ENCODE results near the gene MTOR. TPM values are rescaled to one million over a fixed set of nuclear protein-coding genes. Genes with fewer than 3 reads are reported as not detected.
A peak's percentile ranks its signal among the peaks of the same experiment; 100 is the strongest.
"Not testable (repeated sequence)": the region's sequence is repeated elsewhere in the genome, so short reads cannot be mapped to it uniquely, and the experiment has no call there.

Gene MTOR
- total RNA-seq, 1 donor from 2014 or later: 25.1 TPM

DNA sequence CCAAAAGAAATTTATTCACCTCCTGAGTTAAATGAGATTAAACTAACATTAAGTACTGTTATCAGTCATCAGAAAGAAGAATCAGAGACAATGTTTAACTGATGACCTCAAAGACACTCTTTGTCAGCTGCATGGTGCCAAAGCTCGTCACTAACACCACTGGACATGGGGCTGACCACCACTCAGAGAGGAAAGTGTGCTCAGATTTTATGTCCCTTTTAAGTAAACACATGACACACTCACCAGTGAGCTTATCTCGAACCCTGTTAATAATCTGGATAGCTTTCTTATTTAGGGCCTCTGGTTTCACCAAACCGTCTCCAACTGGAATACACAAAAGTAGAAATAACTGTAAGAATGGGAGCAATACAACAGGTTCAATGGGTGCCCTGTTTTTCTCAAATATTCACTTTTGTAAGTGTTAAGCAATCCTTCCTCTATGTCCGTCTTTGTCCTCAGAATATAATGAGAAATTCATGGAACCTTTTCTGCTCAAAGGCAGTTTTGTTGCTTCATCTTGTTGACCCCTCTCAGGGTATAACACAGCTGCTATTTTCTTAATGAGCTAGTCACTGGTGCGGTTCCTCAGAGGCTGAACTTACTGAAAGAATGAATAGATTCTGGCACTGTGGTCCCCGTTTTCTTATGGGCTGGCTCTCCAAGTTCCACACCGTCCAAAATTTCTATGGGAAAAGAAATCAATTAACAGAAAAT, 153.1 kb downstream of the MTOR start:
- no peaks in the 10 kb centered on the region for H3K4me1 ChIP-seq (ENCODE audit: control insufficient read depth in 3 of 3, insufficient read depth in 3 of 3, low read length in 3 of 3)
- H3K9me3 ChIP-seq (ENCODE audit: control insufficient read depth in 3 of 3, low read length in 3 of 3): no peaks in the 10 kb centered on the region
- H3K36me3 ChIP-seq (ENCODE audit: control insufficient read depth in 3 of 3, insufficient read depth in 3 of 3, low read length in 3 of 3): peaks cover 47 to 64% (median 59%) of the 10 kb centered on the region in 3 donors

GRCh38 chr1:11107599-11107998, 154.8 kb downstream of the MTOR start:
- Histone ChIP-seq H3K4me1 (ENCODE audit: control insufficient read depth in 3 of 3, insufficient read depth in 3 of 3, low read length in 3 of 3) (no peaks in the 10 kb centered on the region), H3K27me3 (ENCODE audit: control insufficient read depth in 3 of 3, insufficient read depth in 3 of 3, low read length in 3 of 3) (no peaks in the 10 kb centered on the region), H3K4me3 (ENCODE audit: low read length in 3 of 3) (no peak overlapping the region), H3K36me3 (ENCODE audit: control insufficient read depth in 3 of 3, insufficient read depth in 3 of 3, low read length in 3 of 3) (peaks cover 38 to 49% (median 44%) of the 10 kb centered on the region in 3 donors), H3K9me3 (ENCODE audit: control insufficient read depth in 3 of 3, low read length in 3 of 3) (no peaks in the 10 kb centered on the region), H3K9ac (ENCODE audit: low read depth in 1 of 3, low read length in 3 of 3) (no peak overlapping the region), H3K27ac (ENCODE audit: low read depth, low read length) (no peak overlapping the region)

More for the DNA sequence above, 153.1 kb downstream of the MTOR start:
- H3K4me3 ChIP-seq (ENCODE audit: low read length in 3 of 3): no peak overlapping the region
- H3K27me3 ChIP-seq (ENCODE audit: control insufficient read depth in 3 of 3, insufficient read depth in 3 of 3, low read length in 3 of 3): no peaks in the 10 kb centered on the region
- no peak overlapping the region for H3K9ac ChIP-seq (ENCODE audit: low read depth in 1 of 3, low read length in 3 of 3)
- H3K27ac ChIP-seq (ENCODE audit: low read depth, low read length): no peak overlapping the region

DNA sequence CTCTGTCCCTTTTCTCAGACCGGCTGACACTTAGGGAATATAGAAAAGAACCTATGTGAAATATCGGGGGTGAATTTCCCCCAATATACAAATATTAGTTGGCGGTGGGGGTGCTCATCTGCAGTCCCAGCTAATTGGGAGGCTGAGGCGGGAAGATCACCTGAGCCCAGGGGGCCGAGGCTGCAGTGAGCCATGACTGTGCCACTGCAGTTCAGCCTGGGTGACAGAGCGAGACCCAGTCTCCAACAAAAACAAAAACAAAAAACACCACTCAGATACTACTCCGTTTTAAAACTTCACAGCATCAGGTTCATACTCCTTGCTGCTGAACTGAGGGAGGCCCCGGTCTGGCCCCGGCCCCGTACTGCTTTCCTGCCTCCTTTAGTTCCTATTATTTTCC, 156.8 kb downstream of the MTOR start:
- H3K36me3 ChIP-seq (ENCODE audit: control insufficient read depth in 3 of 3, insufficient read depth in 3 of 3, low read length in 3 of 3): peaks cover 27 to 35% (median 31%) of the 10 kb centered on the region in 3 donors
- H3K9ac ChIP-seq (ENCODE audit: low read depth in 1 of 3, low read length in 3 of 3): no peak overlapping the region
- H3K4me1 ChIP-seq (ENCODE audit: control insufficient read depth in 3 of 3, insufficient read depth in 3 of 3, low read length in 3 of 3): no peaks in the 10 kb centered on the region
- no peaks in the 10 kb centered on the region for H3K9me3 ChIP-seq (ENCODE audit: control insufficient read depth in 3 of 3, low read length in 3 of 3)
- H3K27ac ChIP-seq (ENCODE audit: low read depth, low read length): no peak overlapping the region
- no peaks in the 10 kb centered on the region for H3K27me3 ChIP-seq (ENCODE audit: control insufficient read depth in 3 of 3, insufficient read depth in 3 of 3, low read length in 3 of 3)
- no peak overlapping the region for H3K4me3 ChIP-seq (ENCODE audit: low read length in 3 of 3)

GRCh38 chr1:11101347-11101746, 161.0 kb downstream of the MTOR start:
- H3K27me3 ChIP-seq (ENCODE audit: control insufficient read depth in 3 of 3, insufficient read depth in 3 of 3, low read length in 3 of 3): no peaks in the 10 kb centered on the region
- H3K36me3 ChIP-seq (ENCODE audit: control insufficient read depth in 3 of 3, insufficient read depth in 3 of 3, low read length in 3 of 3): peaks cover 12 to 15% (median 14%) of the 10 kb centered on the region in 3 donors
- peaks cover 7 to 16% (median 16%) of the 10 kb centered on the region in 3 donors for H3K4me1 ChIP-seq (ENCODE audit: control insufficient read depth in 3 of 3, insufficient read depth in 3 of 3, low read length in 3 of 3)
- H3K9ac ChIP-seq (ENCODE audit: low read depth in 1 of 3, low read length in 3 of 3): no peak overlapping the region
- no peaks in the 10 kb centered on the region for H3K9me3 ChIP-seq (ENCODE audit: control insufficient read depth in 3 of 3, low read length in 3 of 3)
- H3K27ac ChIP-seq (ENCODE audit: low read depth, low read length): no peak overlapping the region
- no peak overlapping the region for H3K4me3 ChIP-seq (ENCODE audit: low read length in 3 of 3)

DNA sequence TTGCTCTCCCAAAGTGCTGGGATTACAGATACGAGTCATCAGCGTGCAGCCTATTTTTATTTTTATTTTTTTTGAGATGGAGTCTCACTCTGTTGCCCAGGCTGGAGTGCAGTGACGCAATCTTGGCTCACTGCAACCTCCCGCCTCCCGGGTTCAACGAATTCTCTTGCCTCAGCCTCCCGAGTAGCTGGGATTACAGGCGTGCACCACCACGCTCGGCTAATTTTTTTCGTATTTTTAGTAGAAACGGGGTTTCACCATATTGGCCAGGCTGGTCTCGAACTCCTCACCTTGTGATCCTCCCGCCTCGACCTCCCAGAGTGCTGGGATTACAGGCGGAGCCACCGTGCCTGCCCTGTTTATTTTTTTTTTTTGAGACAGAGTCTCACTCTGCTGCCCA, 161.5 kb downstream of the MTOR start:
- not testable (repeated sequence) for H3K27ac ChIP-seq (ENCODE audit: low read depth, low read length); H3K27me3 ChIP-seq (ENCODE audit: control insufficient read depth in 3 of 3, insufficient read depth in 3 of 3, low read length in 3 of 3); H3K4me3 ChIP-seq (ENCODE audit: low read length in 3 of 3); H3K9me3 ChIP-seq (ENCODE audit: control insufficient read depth in 3 of 3, low read length in 3 of 3); H3K9ac ChIP-seq (ENCODE audit: low read depth in 1 of 3, low read length in 3 of 3)
- peaks cover 7 to 16% (median 16%) of the 10 kb centered on the region in 3 donors for H3K4me1 ChIP-seq (ENCODE audit: control insufficient read depth in 3 of 3, insufficient read depth in 3 of 3, low read length in 3 of 3)
- H3K36me3 ChIP-seq (ENCODE audit: control insufficient read depth in 3 of 3, insufficient read depth in 3 of 3, low read length in 3 of 3): peaks cover 12 to 14% (median 13%) of the 10 kb centered on the region in 3 donors

DNA sequence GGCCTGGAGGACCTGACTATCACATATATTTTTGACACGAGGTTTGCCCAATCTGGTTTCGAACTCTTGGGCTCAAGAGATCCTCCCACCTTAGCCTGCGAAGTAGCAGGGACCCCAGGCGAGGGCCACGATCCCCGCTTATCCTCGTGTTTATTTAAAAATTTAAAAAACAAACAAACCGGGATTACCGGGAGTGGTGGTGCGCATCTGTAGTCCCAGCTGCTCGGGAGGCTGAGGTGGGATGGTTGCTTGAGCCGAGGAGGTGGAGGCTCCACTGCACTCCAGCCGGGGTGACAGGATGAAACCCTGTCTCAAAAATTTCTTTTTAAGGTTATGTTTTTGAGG, 162.2 kb downstream of the MTOR start:
- Histone ChIP-seq H3K9ac (ENCODE audit: low read depth in 1 of 3, low read length in 3 of 3) (peak overlapping the region; percentile 92 to 95 (median 94)), H3K9me3 (ENCODE audit: control insufficient read depth in 3 of 3, low read length in 3 of 3) (no peaks in the 10 kb centered on the region), H3K36me3 (ENCODE audit: control insufficient read depth in 3 of 3, insufficient read depth in 3 of 3, low read length in 3 of 3) (peaks cover 14 to 16% (median 15%) of the 10 kb centered on the region in 3 donors), H3K27ac (ENCODE audit: low read depth, low read length) (peak overlapping the region; percentile 71), H3K4me3 (ENCODE audit: low read length in 3 of 3) (peak overlapping the region; percentile 88 to 97 (median 93)), H3K27me3 (ENCODE audit: control insufficient read depth in 3 of 3, insufficient read depth in 3 of 3, low read length in 3 of 3) (no peaks in the 10 kb centered on the region), H3K4me1 (ENCODE audit: control insufficient read depth in 3 of 3, insufficient read depth in 3 of 3, low read length in 3 of 3) (peaks cover 7 to 16% (median 16%) of the 10 kb centered on the region in 3 donors)

DNA sequence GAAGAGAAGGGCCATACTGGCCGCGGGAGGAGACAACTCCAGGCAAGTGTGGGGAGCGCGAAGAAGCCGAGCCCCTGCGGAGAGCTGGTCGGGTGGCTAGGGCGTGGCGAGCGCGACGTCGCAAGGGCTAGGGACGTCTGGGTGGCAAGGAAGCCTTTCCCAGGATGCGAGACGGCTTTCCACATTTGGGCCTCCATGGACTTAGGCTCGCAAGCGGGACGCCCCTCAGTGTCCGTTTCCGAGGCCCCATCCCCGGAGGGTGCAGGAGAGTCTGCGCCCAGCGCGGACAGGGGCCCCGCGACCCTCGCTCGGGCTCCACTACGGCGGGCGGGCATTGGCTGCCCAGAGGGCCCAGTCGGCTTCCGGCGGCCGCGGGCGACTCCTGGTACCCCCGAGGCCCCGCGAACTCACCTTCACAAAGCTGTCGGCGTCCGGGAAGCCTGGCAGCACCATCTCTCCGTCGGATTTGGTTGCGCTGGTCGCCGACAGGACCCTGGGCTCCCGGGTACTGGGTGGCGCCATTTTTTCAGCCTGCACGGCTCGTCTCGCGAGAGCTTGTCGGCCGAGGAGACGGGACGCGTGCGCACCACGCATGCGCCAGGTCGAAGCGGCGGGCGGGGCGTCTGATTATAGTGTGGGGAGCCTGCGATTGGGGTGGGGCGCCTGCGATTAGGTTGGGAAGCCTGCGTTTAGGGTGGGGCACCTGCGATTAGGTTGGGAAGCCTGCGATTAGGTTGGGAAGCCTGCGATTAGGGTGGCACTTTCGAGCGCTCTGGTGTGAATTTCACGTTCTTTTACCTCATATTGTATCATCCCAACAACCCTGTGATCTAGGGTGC, 162.8 kb downstream of the MTOR start, which contains the start of gene EXOSC10:
Gene EXOSC10, minus strand, starts transcription at position 560 of the 839 bp plus-strand sequence. Its CDS starts 38 bp downstream, at position 522.
- Histone ChIP-seq H3K9me3 (ENCODE audit: control insufficient read depth in 3 of 3, low read length in 3 of 3) (no peaks in the 10 kb centered on the region), H3K27ac (ENCODE audit: low read depth, low read length) (peak within 1 kb of the TSS; percentile 71), H3K4me3 (ENCODE audit: low read length in 3 of 3) (peak within 1 kb of the TSS; percentile 88 to 97 (median 93)), H3K4me1 (ENCODE audit: control insufficient read depth in 3 of 3, insufficient read depth in 3 of 3, low read length in 3 of 3) (peaks cover 7 to 16% (median 16%) of the 10 kb centered on the region in 3 donors), H3K27me3 (ENCODE audit: control insufficient read depth in 3 of 3, insufficient read depth in 3 of 3, low read length in 3 of 3) (no peaks in the 10 kb centered on the region), H3K9ac (ENCODE audit: low read depth in 1 of 3, low read length in 3 of 3) (peak within 1 kb of the TSS; percentile 92 to 95 (median 94)), H3K36me3 (ENCODE audit: control insufficient read depth in 3 of 3, insufficient read depth in 3 of 3, low read length in 3 of 3) (peaks cover 15 to 18% (median 16%) of the 10 kb centered on the region in 3 donors)

GRCh38 chr1:11098931-11099309, 163.4 kb downstream of the MTOR start:
- H3K4me3 ChIP-seq (ENCODE audit: low read length in 3 of 3): peak overlapping the region; percentile 88 to 97 (median 93)
- no peak overlapping the region for H3K27ac ChIP-seq (ENCODE audit: low read depth, low read length)
- peak overlapping the region; percentile 92 to 95 (median 94) for H3K9ac ChIP-seq (ENCODE audit: low read depth in 1 of 3, low read length in 3 of 3)
- H3K27me3 ChIP-seq (ENCODE audit: control insufficient read depth in 3 of 3, insufficient read depth in 3 of 3, low read length in 3 of 3): no peaks in the 10 kb centered on the region
- H3K36me3 ChIP-seq (ENCODE audit: control insufficient read depth in 3 of 3, insufficient read depth in 3 of 3, low read length in 3 of 3): peaks cover 17 to 23% (median 20%) of the 10 kb centered on the region in 3 donors
- H3K4me1 ChIP-seq (ENCODE audit: control insufficient read depth in 3 of 3, insufficient read depth in 3 of 3, low read length in 3 of 3): peaks cover 7 to 16% (median 16%) of the 10 kb centered on the region in 3 donors
- H3K9me3 ChIP-seq (ENCODE audit: control insufficient read depth in 3 of 3, low read length in 3 of 3): no peaks in the 10 kb centered on the region

DNA sequence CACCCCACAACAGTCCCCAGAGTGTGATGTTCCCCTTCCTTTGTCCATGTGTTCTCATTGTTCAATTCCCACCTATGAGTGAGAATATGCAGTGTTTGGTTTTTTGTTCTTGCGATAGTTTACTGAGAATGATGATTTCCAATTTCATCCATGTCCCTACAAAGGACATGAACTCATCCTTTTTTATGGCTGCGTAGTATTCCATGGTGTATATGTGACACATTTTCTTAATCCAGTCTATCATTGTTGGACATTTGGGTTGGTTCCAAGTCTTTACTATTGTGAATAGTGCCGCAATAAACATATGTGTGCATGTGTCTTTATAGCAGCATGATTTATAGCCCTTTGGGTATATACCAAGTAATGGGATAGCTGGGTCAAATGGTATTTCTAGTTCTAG, 178.6 kb downstream of the MTOR start:
- not testable (repeated sequence) for H3K4me1 ChIP-seq (ENCODE audit: control insufficient read depth in 3 of 3, insufficient read depth in 3 of 3, low read length in 3 of 3); H3K9me3 ChIP-seq (ENCODE audit: control insufficient read depth in 3 of 3, low read length in 3 of 3); H3K27me3 ChIP-seq (ENCODE audit: control insufficient read depth in 3 of 3, insufficient read depth in 3 of 3, low read length in 3 of 3); H3K4me3 ChIP-seq (ENCODE audit: low read length in 3 of 3); H3K27ac ChIP-seq (ENCODE audit: low read depth, low read length); H3K9ac ChIP-seq (ENCODE audit: low read depth in 1 of 3, low read length in 3 of 3)
- peaks cover 43 to 54% (median 53%) of the 10 kb centered on the region in 3 donors for H3K36me3 ChIP-seq (ENCODE audit: control insufficient read depth in 3 of 3, insufficient read depth in 3 of 3, low read length in 3 of 3)

DNA sequence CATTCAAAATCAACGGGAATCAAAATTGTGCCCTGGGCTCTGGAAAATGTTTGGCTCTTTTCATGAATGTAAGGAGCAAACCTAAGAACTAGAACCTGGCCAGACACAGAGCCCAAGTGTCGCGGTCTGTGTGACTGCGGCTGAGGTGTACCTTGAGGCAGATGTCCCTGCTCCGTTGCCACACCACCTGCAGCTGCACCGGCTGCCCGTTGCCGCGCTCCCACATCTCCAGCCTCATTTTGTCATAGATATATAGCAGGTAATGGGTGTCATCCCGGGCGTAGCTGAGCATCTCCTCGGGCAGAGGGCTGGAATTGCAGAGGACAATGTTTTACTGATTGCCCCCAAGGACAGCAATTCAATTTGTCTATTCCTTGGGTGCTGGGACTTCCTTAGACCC, 181.4 kb downstream of the MTOR start:
- no peaks in the 10 kb centered on the region for H3K4me1 ChIP-seq (ENCODE audit: control insufficient read depth in 3 of 3, insufficient read depth in 3 of 3, low read length in 3 of 3)
- H3K27ac ChIP-seq (ENCODE audit: low read depth, low read length): no peak overlapping the region
- H3K9ac ChIP-seq (ENCODE audit: low read depth in 1 of 3, low read length in 3 of 3): no peak overlapping the region
- peaks cover 52 to 57% (median 55%) of the 10 kb centered on the region in 3 donors for H3K36me3 ChIP-seq (ENCODE audit: control insufficient read depth in 3 of 3, insufficient read depth in 3 of 3, low read length in 3 of 3)
- H3K27me3 ChIP-seq (ENCODE audit: control insufficient read depth in 3 of 3, insufficient read depth in 3 of 3, low read length in 3 of 3): no peaks in the 10 kb centered on the region
- no peak overlapping the region for H3K4me3 ChIP-seq (ENCODE audit: low read length in 3 of 3)
- H3K9me3 ChIP-seq (ENCODE audit: control insufficient read depth in 3 of 3, low read length in 3 of 3): no peaks in the 10 kb centered on the region
